Measurements from ENCODE around the gene MVP. TPM values are rescaled to one million over a fixed set of nuclear protein-coding genes. Genes with fewer than 3 reads are reported as not detected.

Gene MVP
- total and polyA plus RNA-seq, 12 donors: 73.9 to 492 (median 336) TPM

- no peak overlapping the region for H3K27ac ChIP-seq
- TF ChIP-seq, protein P1, sequence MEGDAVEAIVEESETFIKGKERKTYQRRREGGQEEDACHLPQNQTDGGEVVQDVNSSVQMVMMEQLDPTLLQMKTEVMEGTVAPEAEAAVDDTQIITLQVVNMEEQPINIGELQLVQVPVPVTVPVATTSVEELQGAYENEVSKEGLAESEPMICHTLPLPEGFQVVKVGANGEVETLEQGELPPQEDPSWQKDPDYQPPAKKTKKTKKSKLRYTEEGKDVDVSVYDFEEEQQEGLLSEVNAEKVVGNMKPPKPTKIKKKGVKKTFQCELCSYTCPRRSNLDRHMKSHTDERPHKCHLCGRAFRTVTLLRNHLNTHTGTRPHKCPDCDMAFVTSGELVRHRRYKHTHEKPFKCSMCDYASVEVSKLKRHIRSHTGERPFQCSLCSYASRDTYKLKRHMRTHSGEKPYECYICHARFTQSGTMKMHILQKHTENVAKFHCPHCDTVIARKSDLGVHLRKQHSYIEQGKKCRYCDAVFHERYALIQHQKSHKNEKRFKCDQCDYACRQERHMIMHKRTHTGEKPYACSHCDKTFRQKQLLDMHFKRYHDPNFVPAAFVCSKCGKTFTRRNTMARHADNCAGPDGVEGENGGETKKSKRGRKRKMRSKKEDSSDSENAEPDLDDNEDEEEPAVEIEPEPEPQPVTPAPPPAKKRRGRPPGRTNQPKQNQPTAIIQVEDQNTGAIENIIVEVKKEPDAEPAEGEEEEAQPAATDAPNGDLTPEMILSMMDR (IDR thresholded peaks at IDR 0.05): no peak
- TF ChIP-seq POLR2A (IDR thresholded peaks at IDR 0.05): no peak
- intact Hi-C loops (cut with DNase I): loop anchor here in 1 of 2 donors (5.0 kb wide), 1 partner anchor 129 kb away; no protein-coding TSS in a partner anchor
Measured at GRCh38 chr16:29873319-29873718, 53.1 kb downstream of the MVP start.

DNA sequence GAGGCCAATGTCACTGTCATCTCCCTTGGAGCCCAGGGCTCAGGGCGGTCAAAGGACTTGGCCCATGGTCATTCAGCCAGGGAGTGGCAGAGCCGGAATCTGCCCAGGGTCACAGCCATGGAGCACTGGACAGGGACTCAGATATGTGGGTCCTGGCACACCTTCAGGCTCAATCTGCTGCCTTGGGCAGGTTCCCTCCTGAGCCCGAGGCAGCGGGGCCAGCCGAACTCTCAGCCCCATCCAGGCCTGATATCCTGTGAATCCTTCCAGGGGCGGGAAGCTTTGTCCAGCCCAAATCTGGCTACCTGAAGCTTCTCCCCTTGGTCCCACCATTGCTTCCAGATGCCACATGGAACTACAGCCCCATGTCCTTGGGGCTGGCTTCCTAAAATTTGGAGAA lies 54.9 kb downstream of the MVP start:
- Histone ChIP-seq H3K4me1 (replicated peaks in 1 of 2) (peaks cover 0 to 3% of the 10 kb centered on the region in 2 donors), H3K4me3 (no peak overlapping the region), H3K36me3 (replicated peaks in 1 of 2) (no peaks in the 10 kb centered on the region), H3K27me3 (no peaks in the 10 kb centered on the region), H3K27ac (no peak overlapping the region), H3K9me3 (replicated peaks in 1 of 3) (no peaks in the 10 kb centered on the region)
- TF ChIP-seq POLR2A (IDR thresholded peaks at IDR 0.05): no peak
- TF ChIP-seq, protein P1 (IDR thresholded peaks at IDR 0.05): no peak
- WGBS, 4 donors: 84 to 94% (median 89%) methylated on average over 5 to 6 of the region's 6 CpGs
- intact Hi-C loops (cut with DNase I): no loop called here
- DNase-seq: no peak

More at GRCh38 chr16:29873319-29873718, 53.1 kb downstream of the MVP start:
- no peaks in the 10 kb centered on the region for H3K36me3 ChIP-seq (replicated peaks in 1 of 2)
- no peaks in the 10 kb centered on the region for H3K27me3 ChIP-seq
- WGBS, 4 donors: 88 to 95% (median 93%) methylated on average over 3 to 26 of the region's 26 CpGs
- H3K9me3 ChIP-seq (replicated peaks in 1 of 3): no peaks in the 10 kb centered on the region
- no peak overlapping the region for H3K4me3 ChIP-seq
- peaks cover 0 to 3% of the 10 kb centered on the region in 2 donors for H3K4me1 ChIP-seq (replicated peaks in 1 of 2)
- DNase-seq: no peak

- TF ChIP-seq, protein P1 (IDR thresholded peaks at IDR 0.05): no peak
- no peak for TF ChIP-seq POLR2A (IDR thresholded peaks at IDR 0.05)
- Histone ChIP-seq H3K36me3 (replicated peaks in 1 of 2) (no peaks in the 10 kb centered on the region), H3K27ac (no peak overlapping the region), H3K9me3 (replicated peaks in 1 of 3) (no peaks in the 10 kb centered on the region), H3K4me3 (peak overlapping the region in 1 of 4 donors; percentile 29), H3K27me3 (no peaks in the 10 kb centered on the region), H3K4me1 (replicated peaks in 1 of 2) (peaks cover 0 to 3% of the 10 kb centered on the region in 2 donors)
- 40 to 66% (median 49%) methylated on average over 18 of the region's 18 CpGs for WGBS, 4 donors
- intact Hi-C loops (cut with DNase I): no loop called here
- no peak for DNase-seq
Measured at GRCh38 chr16:29876217-29876593, 55.9 kb downstream of the MVP start.

GRCh38 chr16:29876594-29877249 lies 56.5 kb downstream of the MVP start:
- Histone ChIP-seq H3K9me3 (replicated peaks in 1 of 3) (no peaks in the 10 kb centered on the region), H3K4me1 (replicated peaks in 1 of 2) (peaks cover 0 to 3% of the 10 kb centered on the region in 2 donors), H3K27me3 (no peaks in the 10 kb centered on the region), H3K36me3 (replicated peaks in 1 of 2) (no peaks in the 10 kb centered on the region), H3K27ac (no peak overlapping the region), H3K4me3 (peak overlapping the region in 1 of 4 donors; percentile 29)
- intact Hi-C loops (cut with DNase I): no loop called here
- TF ChIP-seq, protein P1 (IDR thresholded peaks at IDR 0.05): no peak
- no peak for TF ChIP-seq POLR2A (IDR thresholded peaks at IDR 0.05)
- no peak for DNase-seq
- 20 to 35% (median 27%) methylated on average over 9 to 45 of the region's 45 CpGs for WGBS, 4 donors
